HG03354 (cell line): ENCODE results near the gene OIP5.
A peak's percentile ranks its signal among the peaks of the same experiment; 100 is the strongest.
"Not testable (repeated sequence)": the region's sequence is repeated elsewhere in the genome, so short reads cannot be mapped to it uniquely, and the experiment has no call there.

ENCODE experiments used
- ATAC-seq: cut with Tn5 transposase; IDR thresholded peaks from one replicate; pipeline ENCODE4 v1.9.1; 2021; ENCODE audit warnings: mild to moderate bottlenecking; ENCODE audit not compliant: unreplicated experiment, poor library complexity, severe bottlenecking

OIP5 gene

DNA sequence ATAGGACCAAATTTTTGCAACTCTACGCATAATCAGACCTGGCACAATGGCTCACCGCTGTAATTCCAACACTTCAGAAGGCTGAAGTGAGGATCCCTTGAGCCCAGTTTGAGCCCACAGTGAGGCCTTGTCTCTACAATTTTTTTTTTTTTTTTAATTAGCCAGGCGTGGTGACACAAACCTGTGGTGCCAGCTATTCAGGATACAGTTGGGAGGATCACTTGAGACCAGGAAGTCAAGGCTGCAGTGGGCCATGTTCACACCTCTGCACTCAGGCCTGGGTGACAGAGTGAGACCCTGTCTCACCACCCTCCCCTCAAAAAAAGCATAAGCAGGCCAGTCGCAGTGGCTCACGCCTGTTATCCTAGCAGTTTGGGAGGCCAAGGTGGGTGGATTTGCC is 24.7 kb downstream of the OIP5 start:
- ATAC-seq, result no peak

DNA sequence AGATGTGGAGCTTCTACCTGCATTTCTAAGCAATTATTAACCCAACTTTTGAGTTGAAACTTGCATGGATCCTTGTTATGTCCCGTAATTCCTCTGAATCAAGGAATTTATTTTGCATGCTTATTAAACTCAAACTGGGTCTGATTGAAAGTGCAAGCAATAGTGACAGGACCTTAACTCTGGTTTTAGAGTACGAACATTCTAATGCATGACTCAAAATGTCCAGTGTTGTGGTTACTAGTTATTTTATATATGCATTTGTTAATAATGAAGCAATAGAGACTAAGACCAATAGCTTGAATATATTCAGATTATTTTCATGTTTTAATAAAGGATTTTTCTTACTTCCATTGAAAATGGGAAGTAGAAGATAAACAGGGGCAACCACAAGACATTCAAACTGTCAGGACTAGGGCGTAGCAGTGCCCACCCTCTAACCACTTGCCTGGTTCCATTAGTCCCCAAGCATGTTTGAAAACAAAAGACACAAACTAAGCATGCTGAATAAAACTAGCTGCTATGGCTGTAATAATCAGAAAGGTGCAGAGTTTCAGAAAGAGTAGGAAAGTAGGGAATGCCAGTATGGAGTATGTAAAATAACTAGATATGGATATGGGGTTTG is 28.1 kb downstream of the OIP5 start:
- ATAC-seq, result no peak

DNA sequence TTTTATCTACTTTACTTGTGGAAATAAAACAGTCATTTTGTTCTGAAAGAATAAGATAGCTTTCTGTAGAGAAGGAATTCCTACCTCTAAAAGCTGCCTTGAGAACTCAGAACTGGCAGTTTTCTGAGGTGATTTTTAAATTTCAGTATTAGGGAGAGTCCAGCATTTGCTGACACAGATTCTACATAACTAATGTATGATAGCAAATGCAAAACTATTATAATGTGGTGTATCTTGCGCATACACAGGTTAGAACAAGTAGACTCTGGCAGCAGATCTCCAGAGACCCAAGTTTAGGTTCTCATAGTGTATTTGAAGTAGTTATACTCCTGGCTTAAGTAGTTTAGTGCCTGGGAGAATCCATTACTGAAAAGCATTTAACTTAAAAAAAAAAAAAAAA is 30.8 kb downstream of the OIP5 start:
- ATAC-seq, result no peak

DNA sequence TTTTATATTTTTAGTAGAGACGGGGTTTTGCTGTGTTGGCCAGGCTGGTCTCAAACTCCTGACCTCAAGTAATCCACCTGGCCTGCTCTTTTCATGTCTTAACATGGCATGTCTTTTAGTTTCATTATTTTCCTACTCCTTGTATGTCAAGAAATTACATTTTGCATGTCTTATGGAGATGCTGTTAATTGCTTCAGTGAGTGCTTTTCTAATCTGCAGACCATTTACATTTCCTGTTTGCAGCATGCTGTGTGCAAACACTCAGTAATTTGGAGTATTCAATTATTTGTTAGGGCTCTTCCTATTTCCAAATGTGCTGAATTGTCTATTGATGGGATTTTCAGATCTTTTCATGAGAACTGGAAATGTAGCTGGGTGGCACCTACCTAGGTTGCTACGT is 31.3 kb downstream of the OIP5 start:
- ATAC-seq, result not testable (repeated sequence)

DNA sequence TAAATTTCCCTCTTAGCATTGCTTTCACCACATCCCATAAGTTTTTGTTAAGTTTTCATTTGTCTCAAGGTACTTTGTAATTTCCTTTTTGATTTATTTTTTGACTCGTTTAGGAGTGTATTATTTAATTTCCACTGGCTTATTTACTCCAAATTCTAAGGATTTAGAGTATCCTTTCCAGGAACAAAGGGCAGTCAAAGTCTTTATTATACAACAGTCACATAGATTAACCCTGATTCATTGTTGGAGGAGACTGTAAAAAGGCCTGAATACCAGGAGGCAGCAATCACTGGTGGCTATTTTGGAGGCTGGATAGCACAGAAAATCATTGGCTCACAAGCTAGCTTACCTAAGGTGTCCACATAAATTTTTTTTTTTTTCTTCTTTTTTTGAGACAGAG is 39.9 kb downstream of the OIP5 start:
- ATAC-seq, result no peak

DNA sequence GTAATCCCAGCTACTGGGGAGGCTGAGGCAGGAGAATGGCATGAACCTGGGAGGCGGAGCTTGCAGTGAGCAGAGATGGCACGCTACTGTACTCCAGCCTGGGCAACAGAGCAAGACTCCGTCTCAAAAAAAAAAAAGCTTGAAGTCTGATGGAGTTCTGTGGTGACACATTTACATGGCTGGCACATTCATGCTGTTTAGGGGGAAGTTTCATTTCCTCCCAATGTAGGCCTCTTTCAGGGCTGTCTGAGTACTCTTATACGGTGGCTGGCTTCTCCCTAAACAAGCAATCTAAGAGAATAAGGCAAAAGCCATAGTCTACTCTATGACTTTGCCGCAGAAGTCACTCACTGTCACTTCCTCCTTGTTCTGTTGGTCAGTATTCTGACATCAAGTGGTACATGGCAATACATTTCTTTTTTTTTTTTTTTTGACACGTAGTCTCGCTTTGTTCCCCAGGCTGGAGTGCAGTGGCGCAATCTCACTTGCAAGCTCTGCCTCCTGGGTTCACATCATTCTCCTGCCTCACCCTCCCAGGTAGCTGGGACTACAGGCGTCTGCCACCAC is 41.2 kb downstream of the OIP5 start:
- peak; percentile 72 for ATAC-seq

DNA sequence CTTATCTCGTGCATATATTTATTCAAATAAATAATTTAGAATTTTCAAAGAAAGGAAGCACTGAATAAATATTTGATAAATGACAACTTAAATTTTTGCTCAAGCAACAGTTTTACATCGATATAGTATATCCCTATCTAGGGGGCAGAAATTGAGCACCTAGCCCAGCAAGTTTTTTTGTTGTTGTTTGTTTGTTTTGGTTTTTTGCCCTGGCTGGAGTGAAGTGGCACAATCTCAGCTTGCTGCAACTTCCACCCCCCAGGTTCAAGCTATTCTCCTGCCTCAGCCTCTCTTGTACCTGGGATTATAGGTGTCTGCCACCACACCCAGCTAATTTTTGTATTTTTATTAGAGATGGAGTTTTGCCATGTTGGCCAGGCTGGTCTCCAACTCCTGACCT is 42.4 kb downstream of the OIP5 start:
- ATAC-seq, result no peak

DNA sequence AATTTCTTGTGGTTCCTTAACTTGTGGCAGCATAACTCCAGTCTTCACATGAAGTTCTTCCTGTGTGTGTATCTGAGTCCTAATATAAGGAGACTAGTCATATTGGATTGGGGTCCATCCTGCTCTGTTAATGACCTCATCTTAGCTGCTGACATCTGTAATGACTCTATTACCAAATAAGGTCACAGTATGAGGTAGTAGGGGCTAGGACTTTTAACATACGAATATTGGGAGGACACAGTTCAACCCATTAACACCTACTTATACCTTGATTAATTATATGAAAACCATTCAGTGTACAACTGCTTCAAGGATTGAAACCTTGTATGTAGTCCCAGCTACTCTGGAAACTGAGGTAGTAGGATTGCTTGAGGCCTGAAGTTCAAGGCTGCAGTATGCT is 43.9 kb downstream of the OIP5 start:
- ATAC-seq, result no peak

DNA sequence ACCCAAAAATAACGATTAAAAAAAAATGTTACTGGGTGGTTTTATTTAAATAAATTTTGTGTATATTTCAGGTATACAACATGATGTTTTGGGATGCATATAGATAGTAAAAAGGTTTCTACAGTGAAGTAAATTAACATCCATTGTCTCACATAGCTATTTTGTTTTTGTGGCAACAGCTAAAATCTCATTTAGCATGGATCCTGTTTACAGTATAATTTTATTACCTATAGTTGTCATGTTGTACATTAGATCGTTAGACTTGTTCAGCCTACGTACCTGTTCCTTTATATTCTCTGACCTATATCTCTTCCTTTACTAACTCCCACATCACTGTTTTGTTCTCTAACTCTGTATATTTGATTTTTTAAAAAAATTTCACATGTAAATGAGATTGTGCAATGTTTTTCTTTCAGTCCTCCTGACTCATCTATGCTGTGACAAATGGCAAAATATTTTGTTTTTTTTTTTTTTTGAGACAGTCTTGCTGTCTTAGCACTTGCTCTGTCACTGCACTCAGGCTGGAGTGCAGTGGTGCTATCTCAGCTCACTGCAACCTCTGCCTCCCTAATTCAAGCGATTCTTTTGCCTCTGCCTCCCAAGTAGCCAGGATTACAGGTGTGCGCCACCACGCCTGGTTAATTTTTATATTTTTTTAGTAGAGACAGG is 45.6 kb downstream of the OIP5 start:
- no peak for ATAC-seq

DNA sequence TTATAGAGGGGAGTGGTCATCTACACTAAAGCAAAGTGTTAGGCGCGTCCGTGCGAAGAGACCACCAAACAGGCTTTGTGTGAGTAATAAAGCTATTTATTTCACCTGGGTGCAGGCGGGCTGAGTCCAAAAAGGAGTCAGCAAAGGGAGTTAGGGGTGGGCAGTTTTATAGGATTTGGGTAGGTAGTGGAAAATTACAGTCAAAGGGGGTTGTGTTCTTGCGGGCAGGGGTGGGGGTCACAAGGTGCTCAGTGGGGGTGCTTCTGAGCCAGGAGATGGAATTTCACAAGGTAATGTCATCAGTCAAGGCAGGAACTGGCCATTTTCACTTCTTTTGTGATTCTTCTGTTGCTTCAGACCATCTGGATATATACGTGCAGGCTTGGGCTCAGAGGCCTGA is 47.1 kb downstream of the OIP5 start:
- no peak for ATAC-seq

DNA sequence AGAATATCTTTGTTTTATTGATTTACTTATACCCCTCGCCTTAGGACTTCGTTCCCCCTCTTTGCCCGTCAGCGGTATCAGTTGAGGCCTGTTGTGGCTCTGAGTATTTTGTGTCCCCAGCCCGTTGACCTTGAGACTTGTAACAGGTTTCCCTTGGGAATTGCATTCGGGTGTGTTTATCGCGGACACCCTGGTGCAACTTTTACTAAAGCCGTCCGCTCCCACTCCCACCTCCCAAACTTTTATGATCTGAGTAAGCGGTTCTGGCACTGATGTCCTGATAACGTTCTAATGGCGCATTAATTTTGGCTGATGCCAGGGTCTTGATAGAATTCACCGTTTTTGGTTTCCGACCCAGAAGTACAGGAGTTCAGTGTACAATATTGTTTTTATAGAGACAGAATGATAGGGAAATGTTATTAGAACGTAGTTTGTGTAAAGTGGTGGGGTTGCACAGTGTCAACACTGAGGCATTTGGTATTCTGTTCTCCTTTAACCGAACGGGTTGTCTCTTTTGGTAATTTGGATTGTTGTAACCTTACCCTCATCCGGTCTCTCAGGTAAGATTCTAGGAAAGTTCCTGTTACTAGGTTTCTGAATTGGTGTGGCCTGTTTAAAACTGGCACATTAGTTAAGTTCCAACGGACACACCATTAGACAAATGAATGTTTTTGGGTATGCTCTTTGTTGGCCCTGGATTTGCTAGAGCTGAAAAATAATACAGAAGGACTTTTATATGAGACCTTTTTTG is 47.8 kb downstream of the OIP5 start:
- no peak for ATAC-seq

DNA sequence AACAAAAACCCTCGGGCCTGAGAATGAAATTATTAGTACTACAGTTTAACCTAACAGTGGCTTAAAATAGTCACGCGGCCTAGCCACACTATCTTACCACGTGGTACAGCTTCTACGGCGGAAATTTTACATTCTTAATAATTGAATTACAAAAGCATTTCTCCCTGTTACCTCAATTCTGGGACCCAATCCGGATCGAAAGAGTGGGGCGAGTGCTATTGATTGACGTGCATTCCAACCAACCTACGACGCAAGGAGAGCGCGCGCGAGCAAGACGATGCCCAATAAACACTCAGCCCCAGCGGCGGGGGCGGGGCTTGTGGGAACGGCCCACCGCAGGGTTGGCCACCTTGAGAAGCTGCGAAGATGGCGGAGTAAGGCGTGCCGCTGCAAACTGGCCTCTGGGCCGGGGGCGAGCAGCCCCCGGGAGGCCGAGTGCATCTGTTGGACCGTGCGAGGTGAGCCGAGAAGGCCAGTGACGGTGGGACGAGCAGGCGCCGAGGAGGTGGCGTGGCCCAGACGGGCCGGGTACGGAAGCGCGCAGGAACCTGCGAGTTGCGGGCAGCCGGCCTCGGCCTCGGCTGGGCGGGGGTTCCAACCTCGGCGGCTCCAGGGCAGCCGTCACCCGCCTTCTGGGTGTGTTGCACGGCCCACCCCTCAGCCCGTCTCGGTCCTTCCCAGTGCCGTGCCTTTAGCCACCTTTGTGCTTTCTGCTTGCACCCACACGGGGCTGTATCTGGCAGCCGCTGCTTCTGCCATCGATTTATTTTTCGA is 48.6 kb downstream of the OIP5 start:
- peak; percentile 96 for ATAC-seq

DNA sequence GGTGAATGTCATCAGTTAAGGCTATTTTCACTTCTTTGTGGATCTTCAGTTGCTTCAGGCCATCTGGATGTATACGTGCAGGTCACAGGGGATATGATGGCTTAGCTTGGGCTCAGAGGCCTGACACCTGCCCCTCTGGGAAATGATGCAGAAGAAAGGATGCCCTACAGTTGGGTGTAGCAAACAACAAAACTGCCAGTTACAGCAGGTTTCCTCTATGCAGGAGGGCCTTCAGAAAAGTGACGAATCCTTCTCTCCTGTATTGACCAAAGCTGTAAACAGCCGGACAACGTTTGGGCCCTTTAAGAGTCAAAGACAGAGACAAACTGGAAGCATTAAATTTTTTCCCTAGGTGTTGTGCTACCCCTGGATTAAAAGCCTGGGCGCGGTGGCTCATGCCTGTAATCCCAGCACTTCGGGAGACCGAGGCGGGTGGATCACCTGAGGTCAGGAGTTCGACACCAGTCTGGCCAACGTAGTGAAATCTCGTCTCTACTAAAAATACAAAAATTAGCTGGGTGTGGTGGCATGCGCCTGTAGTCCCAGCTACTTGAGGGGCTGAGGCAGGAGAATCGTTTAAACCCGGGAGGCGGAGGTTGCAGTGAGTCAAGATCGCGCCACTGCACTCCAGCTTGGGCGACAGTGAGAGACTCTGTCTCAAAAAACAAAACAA is 49.3 kb downstream of the OIP5 start:
- not testable (repeated sequence) for ATAC-seq

DNA sequence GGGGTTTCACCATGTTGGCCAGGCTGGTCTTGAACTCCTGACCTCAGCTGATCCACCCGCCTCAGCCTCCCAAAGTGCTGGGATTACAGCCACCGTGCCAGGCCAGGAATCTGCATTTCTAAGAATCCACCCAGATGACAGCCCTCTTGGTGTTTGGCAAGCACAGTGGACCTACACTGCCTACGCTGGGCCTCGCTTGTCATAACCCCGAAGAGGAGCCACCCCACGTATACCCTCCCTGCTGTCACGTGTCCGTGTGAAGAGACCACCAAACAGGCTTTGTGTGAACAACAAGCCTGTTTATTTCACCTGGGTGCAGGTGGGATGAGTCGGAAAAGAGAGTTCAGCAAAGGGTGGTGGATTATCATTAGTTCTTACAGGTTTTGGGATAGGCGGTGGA is 50.0 kb downstream of the OIP5 start:
- not testable (repeated sequence) for ATAC-seq

DNA sequence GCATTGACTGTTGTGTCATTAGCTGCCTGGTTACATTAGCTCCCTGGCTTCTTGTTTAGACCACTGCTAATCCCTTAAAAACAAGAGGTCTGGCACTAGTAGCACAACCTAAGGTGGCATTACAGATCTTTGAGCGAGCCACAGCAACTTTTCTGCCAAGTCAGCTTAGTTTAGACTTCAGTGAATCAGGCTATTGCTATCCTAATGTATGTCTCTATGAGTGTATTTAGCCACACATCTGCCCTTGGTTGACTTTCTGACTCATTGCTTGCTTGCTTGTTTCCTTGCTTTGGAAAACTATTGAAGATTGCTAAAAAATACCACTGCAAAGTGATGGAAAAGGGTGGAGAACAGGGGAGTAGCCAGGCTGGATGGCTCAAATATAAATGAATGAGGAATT is 51.2 kb downstream of the OIP5 start:
- no peak for ATAC-seq

DNA sequence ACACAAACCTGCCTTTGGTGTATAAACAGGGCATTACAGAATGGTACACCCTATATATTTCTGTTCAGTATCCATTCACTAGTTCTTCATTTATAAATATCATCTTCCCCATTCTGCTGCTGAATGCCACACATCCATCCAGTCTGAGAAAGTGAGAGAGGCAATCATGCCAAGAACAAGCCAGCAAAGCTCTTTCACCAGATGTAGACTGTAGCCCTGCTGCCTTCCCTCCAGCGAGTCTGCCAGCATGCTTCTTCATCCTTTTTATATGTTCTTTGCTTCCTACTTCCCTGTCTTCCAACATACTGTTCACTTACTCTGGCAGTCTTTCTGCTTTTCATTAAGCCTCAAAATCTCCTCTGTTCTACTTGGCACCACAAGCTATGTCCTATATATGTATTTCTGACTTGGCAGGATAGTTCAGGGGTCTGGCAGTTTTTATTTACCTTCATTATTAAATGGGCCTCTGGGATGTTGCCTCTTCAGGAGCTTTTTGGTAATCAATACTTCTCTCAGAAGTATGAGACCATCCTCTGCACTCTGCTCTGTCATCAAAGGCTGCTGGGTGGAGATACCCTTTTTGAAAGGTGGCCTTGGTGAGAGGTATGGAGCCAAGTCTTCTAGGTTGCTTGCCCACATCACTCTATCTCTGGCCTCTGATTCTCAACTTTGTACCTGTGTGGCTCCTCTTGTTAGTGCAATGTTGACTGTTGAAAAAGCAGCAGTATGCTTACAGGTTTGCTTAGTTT is 52.7 kb downstream of the OIP5 start:
- no peak for ATAC-seq

DNA sequence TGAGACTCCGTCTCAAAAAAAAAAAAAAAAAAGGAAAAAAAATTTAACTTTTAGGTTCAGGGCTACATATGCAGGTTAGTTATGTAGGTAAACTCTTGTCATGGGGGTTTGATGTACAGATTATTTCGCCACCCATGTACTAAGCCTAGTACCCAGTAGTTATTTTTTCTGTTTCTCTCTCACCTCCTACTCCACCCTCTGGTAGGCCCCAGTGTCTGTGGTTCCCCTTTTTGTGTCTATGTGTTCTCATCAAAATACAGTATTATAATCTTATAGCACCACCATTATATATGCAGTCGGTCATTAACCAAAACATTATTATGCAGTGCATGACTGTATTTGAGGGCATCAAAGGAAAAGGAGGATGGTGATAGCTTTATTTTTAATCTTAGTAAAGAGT is 54.1 kb downstream of the OIP5 start:
- no peak for ATAC-seq

DNA sequence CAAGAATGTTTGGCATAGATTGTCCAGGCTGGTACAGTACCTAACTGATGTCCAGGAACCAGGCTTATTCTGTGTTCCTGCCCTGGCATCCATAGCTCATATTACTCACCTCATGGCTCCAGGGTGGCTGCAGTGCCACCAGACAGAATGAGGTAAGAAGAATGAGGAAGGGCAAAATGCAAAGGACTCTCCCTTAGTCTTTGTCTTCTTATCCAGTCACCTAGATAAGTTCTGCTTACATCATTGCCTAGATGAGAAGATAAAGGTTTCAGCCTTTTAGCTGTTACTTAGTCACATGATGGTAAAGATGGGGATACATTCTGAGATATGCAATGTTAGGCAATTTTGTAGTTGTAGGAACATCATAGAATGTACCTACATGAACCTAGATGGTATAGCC is 55.6 kb downstream of the OIP5 start:
- ATAC-seq, result no peak

DNA sequence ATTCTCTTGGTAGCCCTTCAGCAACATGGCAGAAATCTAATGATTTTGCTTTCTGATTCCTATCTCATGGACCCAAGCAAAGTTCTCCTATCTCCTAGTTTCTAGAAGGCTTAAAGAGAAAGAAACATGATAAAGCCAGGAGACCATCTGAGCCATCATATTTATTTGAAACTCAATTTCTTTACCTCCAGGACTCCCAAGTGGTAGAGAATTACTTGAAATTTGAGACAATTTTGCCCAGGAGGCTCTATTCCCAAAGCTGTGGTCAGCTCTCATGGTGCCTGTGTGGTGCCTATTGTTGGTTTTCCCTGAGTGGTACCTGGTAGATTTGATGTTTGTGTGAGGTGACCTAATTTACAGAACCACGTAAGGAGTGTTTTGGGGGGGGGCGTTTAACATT is 62.5 kb downstream of the OIP5 start:
- no peak for ATAC-seq
